IPS-11a (cell line): ENCODE data around the gene SLC39A9.
"Not testable (repeated sequence)": the region's sequence is repeated elsewhere in the genome, so short reads cannot be mapped to it uniquely, and the experiment has no call there.

Experiments
- H3K4me3 ChIP-seq: one replicate; pipeline ENCODE4 v1.5.1; 2013; ENCODE audit warnings: low read depth, low read length, control low read depth

The SLC39A9 gene

DNA sequence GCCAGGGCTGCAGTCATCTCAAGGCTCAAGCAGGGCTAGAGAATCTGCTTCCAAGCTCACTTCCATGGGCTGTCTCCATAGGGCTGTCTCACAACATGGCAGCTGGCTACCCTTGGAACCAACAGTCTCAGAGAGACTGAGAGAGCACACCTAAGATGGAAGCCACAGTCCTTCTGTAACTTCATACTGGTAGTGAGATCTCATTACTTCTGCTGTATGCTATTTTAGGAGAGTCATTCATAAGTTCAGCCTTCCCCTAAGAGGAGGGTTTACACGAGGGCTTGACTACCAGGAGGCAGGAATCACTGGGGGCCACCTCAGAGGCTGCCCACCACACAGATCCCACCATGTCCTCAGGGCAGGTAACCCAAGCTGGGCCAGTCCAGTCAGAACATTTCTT is 30.1 kb upstream of the SLC39A9 start:
- H3K4me3 ChIP-seq = no peak overlapping the region

DNA sequence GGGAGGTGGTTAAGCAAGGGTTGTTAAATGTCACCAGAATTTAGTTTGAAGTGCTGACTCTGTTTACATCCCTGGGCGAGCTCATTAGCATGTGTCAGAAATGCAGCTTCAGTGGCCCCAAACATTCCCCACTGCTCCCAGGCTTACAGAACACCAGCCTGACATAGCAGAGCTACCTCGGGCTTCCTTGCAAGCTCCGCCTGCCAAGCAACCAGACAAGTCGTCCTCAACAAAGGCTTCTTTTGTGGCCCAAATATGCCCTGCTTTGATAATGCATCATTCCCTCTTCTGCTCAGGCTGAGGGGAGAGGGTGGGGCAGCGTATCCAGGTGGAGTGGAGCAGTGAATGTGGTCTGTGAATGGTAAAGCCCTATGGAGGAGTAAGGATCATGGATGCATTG is 28.4 kb upstream of the SLC39A9 start:
- H3K4me3 ChIP-seq = no peak overlapping the region

DNA sequence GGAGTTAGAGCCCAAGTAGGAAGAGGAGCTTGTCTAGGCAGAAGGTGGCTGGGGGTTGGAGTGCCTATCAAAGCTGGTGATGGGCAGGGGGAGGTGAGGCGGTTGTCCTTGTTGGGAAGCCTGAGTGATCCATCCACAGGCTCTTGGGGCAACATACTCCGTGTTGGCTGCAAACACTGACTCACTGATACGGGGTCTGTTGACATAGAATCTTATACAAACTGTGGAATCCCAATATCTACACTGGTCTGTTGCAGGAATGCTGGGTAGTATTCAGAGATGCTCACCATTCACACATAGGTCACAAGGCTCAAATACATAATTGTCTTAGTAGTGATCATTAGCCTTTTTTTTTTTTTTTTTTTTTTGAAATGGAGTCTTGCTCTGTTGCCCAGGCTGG is 26.3 kb upstream of the SLC39A9 start:
- no peak overlapping the region for H3K4me3 ChIP-seq

DNA sequence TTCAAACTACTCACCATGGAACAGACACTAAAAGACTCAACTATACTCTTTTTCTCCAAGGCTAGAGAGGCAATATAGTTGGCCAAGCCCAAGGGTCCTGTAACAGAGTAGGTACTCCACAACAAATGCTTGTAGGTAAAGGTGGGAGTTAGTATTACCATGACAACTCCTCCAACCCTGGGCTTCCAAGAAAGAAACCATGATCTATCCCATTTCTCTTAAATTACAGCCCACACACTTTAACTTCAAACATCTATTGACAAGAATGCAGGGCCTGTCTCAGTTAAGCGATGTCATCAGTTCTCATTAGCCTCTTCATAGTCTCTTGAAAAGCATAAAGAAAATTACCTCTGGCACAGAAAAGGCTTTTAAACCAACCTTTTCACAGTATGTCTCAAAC is 25.4 kb upstream of the SLC39A9 start:
- H3K4me3 ChIP-seq = no peak overlapping the region

DNA sequence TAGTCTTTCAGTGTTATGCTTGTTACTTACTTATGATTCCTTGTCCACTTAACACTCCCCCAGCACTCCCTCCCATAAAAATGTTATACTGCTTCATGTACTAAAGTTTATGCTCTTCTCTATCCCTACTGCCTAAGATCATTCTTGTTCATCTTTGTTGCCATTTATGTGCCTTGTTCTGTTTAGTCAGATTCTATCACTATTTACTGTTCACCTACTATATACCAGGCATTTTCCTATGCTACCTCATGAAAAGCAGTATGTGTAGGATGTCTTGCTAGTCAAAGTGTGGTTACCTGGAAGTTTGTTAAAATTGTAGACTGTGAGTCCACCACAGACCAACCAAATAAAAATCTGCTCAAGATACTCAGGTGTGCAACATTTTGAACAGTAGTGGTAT is 24.3 kb upstream of the SLC39A9 start:
- H3K4me3 ChIP-seq = no peak overlapping the region

DNA sequence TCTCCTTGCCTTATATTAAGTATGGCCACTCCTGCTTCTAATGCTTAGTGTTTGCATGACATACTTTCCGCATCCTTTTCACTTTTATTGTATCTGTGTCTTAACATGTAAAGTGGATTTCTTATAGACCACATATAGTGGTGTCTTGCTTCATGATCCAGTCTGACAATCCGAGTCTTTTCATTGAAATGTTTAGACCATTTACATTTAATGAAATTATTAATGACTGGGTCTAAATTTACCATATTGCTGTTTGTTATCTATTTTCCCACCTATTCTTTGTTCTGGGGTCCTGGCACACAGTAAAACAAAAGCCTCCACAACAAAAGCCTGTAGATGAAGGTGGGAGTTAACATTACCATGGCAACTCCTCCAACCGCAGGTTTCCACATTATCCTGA is 23.3 kb upstream of the SLC39A9 start:
- no peak overlapping the region for H3K4me3 ChIP-seq

DNA sequence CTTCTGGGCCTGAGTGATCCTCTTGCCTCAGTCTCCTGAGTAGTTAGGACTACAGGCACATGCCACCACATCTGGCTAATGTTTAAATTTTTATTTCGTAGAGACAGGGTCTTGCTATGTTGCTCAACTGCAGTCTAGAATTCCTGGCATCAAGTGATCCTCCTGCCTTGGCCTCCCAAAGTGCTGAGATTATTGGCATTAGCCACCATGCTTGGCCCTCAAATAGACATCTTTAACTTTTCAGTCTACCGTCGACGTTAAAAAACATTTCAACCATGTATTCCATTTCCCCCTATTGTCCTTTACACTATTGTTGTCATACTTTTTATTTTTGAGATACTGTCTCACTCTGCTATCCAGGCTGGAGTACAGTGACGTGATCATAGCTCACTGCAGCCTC is 22.8 kb upstream of the SLC39A9 start:
- no peak overlapping the region for H3K4me3 ChIP-seq

DNA sequence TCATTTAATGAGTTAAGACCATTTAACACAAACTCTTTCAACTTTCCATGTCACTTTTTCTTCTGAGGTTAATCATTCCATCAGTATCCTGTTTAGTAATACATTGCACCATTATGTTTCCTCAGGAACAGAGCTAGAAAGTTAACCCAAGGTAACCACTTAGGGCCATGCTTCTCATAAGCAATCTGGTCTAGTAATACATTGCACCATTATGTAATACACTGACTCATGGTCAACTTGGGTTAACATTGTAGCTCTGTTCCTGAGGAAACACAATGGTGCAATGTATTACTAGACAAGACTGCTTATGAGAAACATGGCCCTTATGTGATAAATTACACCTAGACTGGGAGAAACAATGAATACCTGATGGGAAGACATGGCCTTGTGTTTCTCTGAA is 22.1 kb upstream of the SLC39A9 start:
- no peak overlapping the region for H3K4me3 ChIP-seq

DNA sequence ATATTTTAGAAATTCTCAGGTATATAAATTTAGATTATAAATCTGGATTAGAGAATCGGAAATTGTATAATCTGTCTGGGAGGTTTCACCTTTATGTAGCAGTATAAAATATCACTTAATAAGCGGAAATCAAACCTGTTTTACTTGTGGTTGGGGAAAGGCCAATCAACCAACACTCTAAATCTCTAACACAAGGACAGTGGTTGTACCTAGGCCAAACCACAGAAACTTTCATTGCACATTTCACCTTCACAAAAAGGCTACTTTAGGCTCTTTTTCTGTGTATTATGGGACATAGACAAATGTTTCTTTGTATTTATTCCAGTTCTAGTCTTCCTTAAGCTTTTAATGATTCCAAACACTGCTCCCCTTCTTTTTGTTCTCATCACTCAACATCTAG is 20.2 kb upstream of the SLC39A9 start:
- no peak overlapping the region for H3K4me3 ChIP-seq

DNA sequence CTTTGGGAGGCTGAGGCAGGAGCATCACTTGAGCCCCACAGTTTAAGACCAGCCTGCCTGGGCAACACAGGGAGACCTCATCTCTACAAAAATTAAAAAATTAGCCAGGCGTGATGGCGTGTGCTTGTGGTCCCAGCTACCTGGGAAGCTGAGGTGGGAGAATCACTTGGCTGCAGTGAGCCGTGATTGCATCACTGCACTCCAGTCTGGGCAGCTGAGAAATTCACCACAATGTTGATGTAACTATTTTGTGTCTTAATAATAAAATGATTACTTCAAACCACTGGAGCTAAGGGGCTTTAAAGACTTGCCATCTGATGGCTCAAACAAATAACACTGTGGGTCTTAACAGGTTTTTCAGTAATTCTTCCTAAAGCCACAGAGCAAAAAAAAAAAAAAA is 11.2 kb upstream of the SLC39A9 start:
- no peak overlapping the region for H3K4me3 ChIP-seq

DNA sequence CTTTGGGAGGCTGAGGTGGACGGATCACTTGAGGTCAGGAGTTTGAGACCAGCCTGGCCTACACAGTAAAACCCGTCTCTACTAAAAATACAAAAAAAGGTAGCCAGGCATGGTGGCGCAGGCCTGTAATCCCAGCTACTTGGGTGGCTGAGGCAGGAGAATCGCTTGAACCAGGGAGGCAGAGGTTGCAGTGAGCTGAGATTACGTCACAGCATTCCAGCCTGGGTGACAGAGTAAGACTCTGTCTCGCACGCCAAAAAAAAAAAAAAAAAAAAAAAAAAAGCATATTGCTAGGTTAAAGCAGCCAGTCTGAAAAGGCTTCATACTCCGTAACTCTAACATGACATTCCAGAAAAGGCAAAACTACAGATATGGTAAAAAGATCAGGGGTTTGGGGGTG is 7.1 kb upstream of the SLC39A9 start:
- not testable (repeated sequence) for H3K4me3 ChIP-seq

DNA sequence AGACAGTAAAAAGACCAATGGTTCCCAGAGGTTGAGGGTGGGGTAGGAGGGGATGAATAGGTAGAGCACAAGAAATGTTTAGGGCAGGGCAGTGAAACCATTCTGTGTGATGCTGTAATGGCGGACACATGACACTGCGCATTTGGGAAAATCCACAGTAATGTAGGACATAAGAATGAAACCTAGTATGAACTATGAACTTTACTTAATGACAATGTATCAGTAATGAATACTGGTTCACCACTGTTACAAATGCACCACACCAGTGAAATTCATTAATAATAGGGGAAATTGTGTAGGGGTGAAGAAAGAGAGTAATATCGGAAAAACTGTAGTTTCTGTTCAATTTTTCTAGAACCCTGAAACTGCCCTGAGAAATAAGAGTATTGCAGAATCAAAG is 6.0 kb upstream of the SLC39A9 start:
- no peak overlapping the region for H3K4me3 ChIP-seq

DNA sequence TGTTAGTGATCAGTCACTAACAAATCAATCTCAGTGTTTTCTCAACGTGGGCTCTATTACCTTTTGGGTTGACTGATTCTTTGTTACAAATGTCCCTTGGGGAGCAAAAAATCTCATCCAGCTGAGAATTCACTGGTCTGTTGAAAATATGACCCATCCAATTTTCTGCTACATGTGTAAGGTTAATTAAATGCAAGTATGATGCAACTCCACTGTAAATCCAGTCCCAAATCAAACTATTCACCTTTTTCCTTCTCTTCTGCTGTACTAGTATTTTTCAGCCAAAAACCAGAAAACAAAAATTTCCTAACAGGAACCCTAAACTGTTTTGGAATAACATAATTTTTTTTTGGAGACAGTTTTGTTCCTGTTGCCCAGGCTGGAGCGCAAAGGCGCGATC is 2.6 kb upstream of the SLC39A9 start:
- H3K4me3 ChIP-seq = no peak overlapping the region

DNA sequence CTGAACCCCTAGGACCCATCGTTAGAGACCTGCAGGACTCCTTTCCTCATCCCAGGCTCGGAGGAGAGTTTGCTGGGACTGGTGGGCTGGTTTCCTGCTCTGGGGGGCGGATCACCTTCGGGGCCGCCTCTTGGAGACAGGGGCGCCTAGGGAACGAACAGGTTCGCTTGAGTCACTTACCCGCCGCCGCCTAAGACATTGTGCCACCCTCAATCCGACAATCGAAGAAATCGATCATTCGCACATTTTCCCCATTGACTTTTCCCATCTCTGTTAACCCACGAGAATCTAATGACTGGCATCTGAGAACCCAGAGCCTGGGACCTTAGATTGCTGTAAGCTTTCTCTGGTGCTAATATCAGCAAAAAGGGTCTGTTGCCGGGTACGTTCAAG is 322 bp downstream of the SLC39A9 start:
- peak overlapping the region; percentile 95 for H3K4me3 ChIP-seq

DNA sequence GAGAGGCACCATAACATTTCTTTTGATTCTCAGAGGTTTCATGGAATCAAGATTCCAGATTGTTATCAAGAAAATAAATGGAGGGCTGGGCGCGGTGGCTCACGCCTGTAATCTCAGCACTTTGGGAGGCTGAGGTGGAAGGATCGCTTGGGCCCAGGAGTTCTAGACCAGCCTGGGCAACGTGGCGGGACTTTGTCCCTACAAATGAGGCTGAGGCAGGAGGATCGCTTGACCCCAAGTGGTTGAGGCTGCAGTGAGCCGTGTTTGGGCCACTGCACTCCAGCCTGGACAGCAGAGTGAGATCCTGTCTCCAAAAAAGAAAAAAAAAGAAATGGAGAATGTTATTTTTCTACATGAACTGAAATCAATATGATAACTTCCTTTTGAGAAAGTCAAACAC is 1.3 kb downstream of the SLC39A9 start:
- H3K4me3 ChIP-seq = peak overlapping the region; percentile 95

DNA sequence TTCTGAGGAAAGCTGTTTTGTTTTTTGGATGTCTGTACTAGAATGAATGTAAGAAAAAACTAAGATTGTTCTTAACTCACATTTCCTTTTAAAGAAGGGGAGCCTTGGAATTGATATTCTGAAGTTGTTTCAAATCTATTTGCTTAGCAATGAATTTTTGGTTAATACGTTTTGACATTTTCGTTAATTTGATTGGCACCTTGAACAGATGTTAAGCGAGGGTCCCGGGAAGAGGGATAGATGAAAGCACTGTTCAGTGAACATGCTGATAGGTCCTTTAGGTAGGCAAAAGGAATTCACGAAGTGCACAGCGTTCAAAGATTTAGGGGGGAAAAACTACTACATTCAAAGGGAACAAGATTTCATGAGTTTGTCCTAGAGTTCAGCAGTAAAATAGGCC is 1.7 kb downstream of the SLC39A9 start:
- no peak overlapping the region for H3K4me3 ChIP-seq

DNA sequence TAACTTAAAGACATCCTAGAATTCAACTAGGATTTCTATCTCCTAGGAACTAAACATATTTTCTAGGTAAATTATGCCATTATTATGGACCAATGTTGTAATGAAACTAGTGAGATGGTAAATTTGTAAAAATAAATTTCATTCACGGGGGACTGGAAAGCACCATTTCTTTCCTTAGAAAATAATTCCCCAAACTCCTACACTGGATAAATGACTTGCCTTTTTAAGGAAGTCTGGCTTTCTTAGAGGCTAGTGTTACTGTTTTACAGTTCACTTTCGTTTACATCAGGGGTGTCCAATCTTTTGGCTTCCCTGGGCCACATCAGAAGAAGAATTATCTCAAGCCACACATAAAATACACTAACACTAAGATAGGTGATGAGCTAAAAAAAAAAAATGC is 3.3 kb downstream of the SLC39A9 start:
- H3K4me3 ChIP-seq = no peak overlapping the region

DNA sequence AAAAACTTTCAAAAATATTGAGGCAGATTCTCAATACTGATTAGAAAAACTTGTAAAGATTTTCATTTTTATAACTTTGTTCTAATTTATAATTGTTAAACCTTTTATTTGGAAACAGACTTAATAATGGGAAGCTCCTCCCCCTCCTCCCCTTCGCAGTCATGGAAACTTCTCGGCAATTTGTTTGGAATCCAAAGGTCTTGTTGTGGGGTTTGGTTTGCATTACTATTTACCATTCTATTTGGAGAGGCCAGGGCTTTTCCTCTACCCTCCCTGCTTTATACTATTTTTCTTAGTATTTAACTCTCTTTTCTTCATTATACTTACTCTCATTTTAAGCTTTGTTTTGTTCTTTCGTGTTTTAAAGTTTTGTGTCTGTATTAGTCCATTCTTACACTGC is 6.0 kb downstream of the SLC39A9 start:
- no peak overlapping the region for H3K4me3 ChIP-seq

DNA sequence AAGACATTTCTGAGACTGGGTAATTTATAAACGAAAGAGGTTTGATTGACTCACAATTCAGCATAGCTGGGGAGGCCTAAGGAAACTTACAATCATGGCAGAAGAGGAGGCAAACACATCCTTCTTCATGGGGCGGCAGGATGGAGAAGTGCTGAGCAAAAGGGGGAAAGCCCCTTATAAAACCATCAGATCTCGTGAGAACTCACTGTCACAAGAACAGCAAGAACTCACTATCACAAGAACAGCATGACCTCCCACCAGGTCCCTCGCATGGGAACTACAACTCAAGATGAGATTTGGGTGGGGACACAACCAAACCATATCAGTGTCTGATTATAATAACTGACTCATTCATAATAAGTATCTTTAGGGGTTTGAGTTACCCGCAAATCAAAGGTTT is 6.4 kb downstream of the SLC39A9 start:
- H3K4me3 ChIP-seq = no peak overlapping the region

DNA sequence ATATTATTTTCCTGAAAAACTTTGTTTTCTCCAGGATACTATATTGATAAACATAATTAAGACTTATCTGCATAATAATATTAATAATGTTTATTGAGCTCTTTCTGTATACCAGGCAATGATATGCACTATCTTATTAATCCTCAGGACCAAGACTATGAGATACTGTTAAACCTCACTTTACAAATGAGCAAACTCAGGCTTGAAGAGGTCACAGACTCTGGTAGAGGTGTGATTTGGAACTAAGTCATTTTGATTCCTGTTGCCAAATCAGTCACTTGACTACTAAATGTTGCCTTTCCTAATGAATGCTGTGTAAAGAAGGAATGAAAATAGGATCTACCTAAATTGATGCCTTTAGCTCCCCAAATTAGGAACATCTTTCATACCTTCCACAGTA is 7.3 kb downstream of the SLC39A9 start:
- no peak overlapping the region for H3K4me3 ChIP-seq

DNA sequence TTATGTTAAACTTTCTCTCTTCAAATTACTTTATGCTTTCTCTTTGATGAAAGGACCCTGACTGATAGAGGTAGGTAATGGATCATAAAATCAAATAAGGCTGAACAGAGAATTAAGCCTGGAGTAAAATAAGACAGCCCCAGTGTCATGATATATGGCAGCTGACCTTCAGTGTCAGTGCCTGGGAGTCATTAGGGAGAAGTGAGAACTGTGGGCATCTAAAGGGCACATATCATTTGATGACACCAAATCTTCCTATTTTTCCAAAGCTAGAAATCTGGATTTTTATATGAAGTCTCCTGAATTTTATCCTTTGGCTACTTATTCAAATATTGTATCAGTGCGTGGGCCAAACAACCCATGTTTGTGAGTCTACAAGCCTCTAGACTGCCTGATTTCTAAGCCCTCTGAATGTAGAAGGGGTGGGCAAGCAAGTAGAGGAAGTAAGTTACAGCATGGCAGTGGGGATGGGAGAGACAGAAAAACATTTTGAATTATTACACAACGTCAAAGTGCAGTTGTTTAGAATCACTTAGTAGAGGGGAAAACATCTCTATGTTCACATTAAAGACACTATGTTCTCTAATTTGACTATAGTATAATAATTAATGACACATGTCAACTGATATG is 10.0 kb downstream of the SLC39A9 start:
- no peak overlapping the region for H3K4me3 ChIP-seq

DNA sequence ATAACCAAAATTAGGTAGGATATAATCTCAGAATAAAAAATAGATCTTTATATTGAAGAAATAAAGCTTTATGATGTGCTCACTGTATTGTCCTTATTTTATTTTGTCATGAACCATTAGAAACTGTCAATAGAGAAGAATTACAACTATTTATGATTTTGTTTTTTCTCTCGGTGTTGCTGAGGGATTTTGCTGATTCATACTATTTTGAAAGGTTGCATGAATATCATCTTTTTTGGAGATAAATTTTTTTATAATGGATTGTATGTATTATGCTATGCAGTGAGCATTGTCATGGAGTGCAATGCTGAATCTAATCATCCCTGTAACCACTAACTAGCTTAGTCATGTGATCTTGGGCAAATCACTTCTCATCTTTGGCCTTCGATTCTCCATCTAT is 15.0 kb downstream of the SLC39A9 start:
- H3K4me3 ChIP-seq = no peak overlapping the region

DNA sequence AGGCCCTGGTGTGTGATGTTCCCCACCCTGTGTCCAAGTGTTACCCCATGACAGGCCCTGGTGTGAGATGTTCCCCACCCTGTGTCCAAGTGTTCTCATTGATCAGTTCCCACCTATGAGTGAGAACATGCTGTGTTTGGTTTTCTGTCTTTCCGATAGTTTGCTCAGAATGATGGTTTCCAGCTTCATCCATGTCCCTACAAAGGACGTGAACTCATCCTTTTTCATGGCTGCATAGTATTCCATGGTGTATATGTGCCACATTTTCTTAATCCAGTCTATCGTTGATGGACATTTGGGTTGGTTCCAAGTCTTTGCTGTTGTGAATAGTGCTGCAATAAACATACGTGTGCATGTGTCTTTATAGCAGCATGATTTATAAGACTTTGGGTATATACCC is 17.6 kb downstream of the SLC39A9 start:
- not testable (repeated sequence) for H3K4me3 ChIP-seq

DNA sequence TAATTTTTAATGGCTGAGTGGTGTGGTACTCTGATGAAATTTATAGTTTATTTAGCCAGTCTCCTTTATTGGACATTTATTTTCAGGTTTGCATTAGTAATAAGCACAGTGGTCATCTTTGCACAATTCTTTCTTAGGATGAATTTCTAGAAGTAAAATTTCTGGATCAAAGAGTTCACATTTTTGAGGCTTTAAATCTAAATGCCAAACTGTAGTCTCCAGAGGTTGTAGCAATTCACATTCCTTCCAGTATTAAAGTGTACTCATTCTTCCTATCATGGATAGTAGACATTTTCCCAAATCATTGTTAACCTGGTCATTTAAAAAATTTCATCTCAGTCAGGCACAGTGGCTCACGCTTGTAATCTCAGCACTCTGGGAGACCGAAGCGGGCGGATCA is 24.8 kb downstream of the SLC39A9 start:
- H3K4me3 ChIP-seq = no peak overlapping the region
